Spleen (tissue), 11 donors: ENCODE measurements around the gene IL1RAPL1. TPM values are rescaled to one million over a fixed set of nuclear protein-coding genes. Genes with fewer than 3 reads are reported as not detected.

Experiments used
- DNase-seq: peaks from one replicate; pipeline ENCODE4 v3.0.0-alpha.2; 2020
- H3K27ac ChIP-seq, 8 donors: fragments of 200-600 bp; sonication (generic) in 7 of 8; 1 replicate in 4 of 8; 2 replicates in 4 of 8; pipeline versions ENCODE4 v1.5.0 to v1.8.0; 2016 to 2021; ENCODE audit warnings: inconsistent platforms in 4 of 8, mild to moderate bottlenecking in 4 of 8, moderate library complexity in 1 of 8
- H3K27me3 ChIP-seq, 7 donors: fragments of 200-600 bp; sonication (generic) in 6 of 7; replicated peaks in 1 of 7; 1 replicate in 4 of 7; 2 replicates in 3 of 7; pipeline versions ENCODE4 v1.5.0 to v1.8.0; 2016 to 2021; ENCODE audit warnings: inconsistent platforms in 3 of 7, mild to moderate bottlenecking in 1 of 7
- H3K36me3 ChIP-seq, 6 donors: fragments of 200-600 bp; sonication (generic) in 5 of 6; 1 replicate in 4 of 6; 2 replicates in 2 of 6; pipeline versions ENCODE4 v1.5.0 to v1.8.0; 2016 to 2021; ENCODE audit warnings: inconsistent platforms in 2 of 6
- H3K4me1 ChIP-seq, 6 donors: fragments of 200-600 bp; sonication (generic) in 5 of 6; 1 replicate in 3 of 6; 2 replicates in 3 of 6; pipeline versions ENCODE4 v1.5.0 to v1.8.0; 2016 to 2021; ENCODE audit warnings: inconsistent platforms in 3 of 6
- H3K4me3 ChIP-seq, 8 donors: fragments of 200-600 bp; sonication (generic) in 7 of 8; 1 replicate in 4 of 8; 2 replicates in 4 of 8; pipeline versions ENCODE4 v1.5.0 to v1.8.0; 2016 to 2021; ENCODE audit warnings: inconsistent platforms in 4 of 8, mild to moderate bottlenecking in 4 of 8, moderate library complexity in 2 of 8
- H3K9me3 ChIP-seq, 8 donors: fragments of 200-600 bp; sonication (generic) in 7 of 8; 1 replicate in 4 of 8; 2 replicates in 4 of 8; pipeline versions ENCODE4 v1.5.0 to v1.8.0; 2016 to 2021; ENCODE audit warnings: inconsistent platforms in 4 of 8
- POLR2A ChIP-seq, 3 donors: fragments of 450-650 bp; IDR thresholded peaks; one replicate each; pipeline ENCODE4 v1.5.1; 2017; ENCODE audit warnings: antibody characterized with exemption in 3 of 3, mild to moderate bottlenecking in 1 of 3
- POLR2AphosphoS5 ChIP-seq, 3 donors: sonication (generic); formaldehyde crosslinking; IDR thresholded peaks; one replicate each; pipeline ENCODE4 v1.5.1; 2017; ENCODE audit warnings: antibody characterized with exemption in 3 of 3
- WGBS, 5 donors: extraction: QIAGEN DNeasy Blood & Tissue Kit in 3 of 5; methylation state at CpG; one replicate each; pipeline versions ENCODE4 v1.1.5 to v1.1.7; 2013 to 2018; 5-methylcytosine and 5-hydroxymethylcytosine counted together
- intact Hi-C: fragments of 100-400 bp; cut with DNase I; formaldehyde crosslinking; loops from one replicate; pipeline ENCODE4 v1.15.0; 2023; ENCODE audit warnings: low total_unique reads
- polyA plus RNA-seq, 3 donors: library from polyadenylated mRNA; stranded (reverse); fragments of 200-250 nt; gene quantifications; one replicate each; pipeline ENCODE4 v1.2.1, GENCODE V29; 2013
- total RNA-seq, 7 donors: library from RNA; depleted of rRNA in 3 of 7; stranded (reverse); fragments of >200 nt in 3 of 7; fragmentation: NEBNext Ultra II Directional in 4 of 7; extraction: Animal tissue kit (Norgen Biotek cat#: 25700) in 4 of 7; gene quantifications; one replicate each; pipeline versions ENCODE4 v1.1.0 to v1.2.1, GENCODE V29; 2016 to 2021
- TF ChIP-seq, protein P1 (sequence below), 11 experiments: fragments of 200-600 bp in 7 of 11; fragments of 450-650 bp in 4 of 11; sonication (generic) in 4 of 11; IDR thresholded peaks in 8 of 11; conservative IDR thresholded peaks in 3 of 11; 1 replicate in 7 of 11; 2 replicates in 4 of 11; pipeline versions ENCODE4 v1.4.0 to v1.8.0; 2016 to 2021; ENCODE audit warnings: antibody characterized with exemption in 11 of 11, inconsistent platforms in 4 of 11, mild to moderate bottlenecking in 1 of 11
- donor health status: healthy with polysubstance abuse.
- donor health status: DM: no; HTN: no; CAD: no; lungs with moderate emphysema.
- donor health status: DM: no; HTN: no; CAD: no.
- donor health status: Bipolar disorder and iron deficiency.
- donor health status: healthy.
- donor health status: DM: no; HTN: no; CAD: no.
- donor health status: DM: yes; HTN: yes; CAD: no.

Gene IL1RAPL1
- total and polyA plus RNA-seq, 10 donors: 0.03 to 0.19 TPM; not detected in 8

DNA sequence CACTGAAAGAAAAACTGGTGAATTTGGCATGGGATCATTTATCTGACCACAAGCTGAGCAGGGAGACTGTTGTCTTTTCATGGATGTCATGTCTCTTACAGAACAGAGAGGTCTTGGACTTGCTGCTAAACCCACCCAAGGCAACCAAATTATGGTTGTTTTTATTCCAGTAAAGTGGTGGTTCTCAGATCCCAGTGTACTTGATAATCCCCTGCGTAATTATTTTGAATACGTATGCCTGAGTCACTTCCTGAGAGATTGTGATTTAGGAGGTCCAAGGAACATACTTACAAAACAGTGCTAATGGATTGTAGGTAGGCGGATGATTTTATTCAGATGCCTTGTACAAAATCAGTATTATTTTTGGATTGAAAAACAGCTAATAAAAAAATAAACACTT lies 585.6 kb downstream of the IL1RAPL1 start:
- Histone ChIP-seq H3K4me3 (no peak overlapping the region), H3K27ac (no peak overlapping the region), H3K9me3 (no peaks in the 10 kb centered on the region), H3K27me3 (no peaks in the 10 kb centered on the region), H3K36me3 (no peaks in the 10 kb centered on the region), H3K4me1 (no peaks in the 10 kb centered on the region)
- WGBS, 5 donors: 80 to 96% (median 87%) methylated on average over 3 of the region's 3 CpGs
- no peak for DNase-seq
- intact Hi-C loops: no loop called here
- TF ChIP-seq POLR2AphosphoS5 (IDR thresholded peaks at IDR 0.05): no peak
- TF ChIP-seq, protein P1, sequence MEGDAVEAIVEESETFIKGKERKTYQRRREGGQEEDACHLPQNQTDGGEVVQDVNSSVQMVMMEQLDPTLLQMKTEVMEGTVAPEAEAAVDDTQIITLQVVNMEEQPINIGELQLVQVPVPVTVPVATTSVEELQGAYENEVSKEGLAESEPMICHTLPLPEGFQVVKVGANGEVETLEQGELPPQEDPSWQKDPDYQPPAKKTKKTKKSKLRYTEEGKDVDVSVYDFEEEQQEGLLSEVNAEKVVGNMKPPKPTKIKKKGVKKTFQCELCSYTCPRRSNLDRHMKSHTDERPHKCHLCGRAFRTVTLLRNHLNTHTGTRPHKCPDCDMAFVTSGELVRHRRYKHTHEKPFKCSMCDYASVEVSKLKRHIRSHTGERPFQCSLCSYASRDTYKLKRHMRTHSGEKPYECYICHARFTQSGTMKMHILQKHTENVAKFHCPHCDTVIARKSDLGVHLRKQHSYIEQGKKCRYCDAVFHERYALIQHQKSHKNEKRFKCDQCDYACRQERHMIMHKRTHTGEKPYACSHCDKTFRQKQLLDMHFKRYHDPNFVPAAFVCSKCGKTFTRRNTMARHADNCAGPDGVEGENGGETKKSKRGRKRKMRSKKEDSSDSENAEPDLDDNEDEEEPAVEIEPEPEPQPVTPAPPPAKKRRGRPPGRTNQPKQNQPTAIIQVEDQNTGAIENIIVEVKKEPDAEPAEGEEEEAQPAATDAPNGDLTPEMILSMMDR (IDR thresholded peaks at IDR 0.05 in 8 of 11, conservative IDR thresholded peaks at IDR 0.05 in 3 of 11): no peak

DNA sequence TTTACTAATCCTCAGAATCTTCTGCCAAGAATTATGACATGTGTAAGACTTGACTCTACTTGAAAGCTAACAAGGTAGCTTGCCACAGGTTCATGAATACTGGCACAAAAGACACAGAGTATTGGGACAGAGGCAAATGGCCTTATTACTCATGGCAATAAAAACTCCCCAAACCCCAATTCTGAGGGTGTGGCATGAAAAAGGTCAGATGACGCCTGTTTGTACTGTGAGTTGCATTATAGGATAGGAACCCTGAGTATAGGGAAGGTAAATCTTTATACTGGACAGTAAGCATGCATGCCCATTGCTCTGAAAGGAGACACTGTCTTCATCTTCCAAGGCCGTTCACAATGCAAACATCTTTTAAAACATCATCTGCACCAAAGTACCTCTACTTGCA lies 600.0 kb downstream of the IL1RAPL1 start:
- Histone ChIP-seq H3K4me1 (no peaks in the 10 kb centered on the region), H3K9me3 (no peaks in the 10 kb centered on the region), H3K27me3 (no peaks in the 10 kb centered on the region), H3K27ac (no peak overlapping the region), H3K4me3 (no peak overlapping the region), H3K36me3 (no peaks in the 10 kb centered on the region)
- no peak for DNase-seq
- TF ChIP-seq, protein P1 (IDR thresholded peaks at IDR 0.05 in 8 of 11, conservative IDR thresholded peaks at IDR 0.05 in 3 of 11): no peak
- TF ChIP-seq POLR2AphosphoS5 (IDR thresholded peaks at IDR 0.05) (no peak), POLR2A (IDR thresholded peaks at IDR 0.05) (no peak)
- intact Hi-C loops: no loop called here
- WGBS, 5 donors: 58 to 91% (median 76%) methylated on average over 2 of the region's 2 CpGs

DNA sequence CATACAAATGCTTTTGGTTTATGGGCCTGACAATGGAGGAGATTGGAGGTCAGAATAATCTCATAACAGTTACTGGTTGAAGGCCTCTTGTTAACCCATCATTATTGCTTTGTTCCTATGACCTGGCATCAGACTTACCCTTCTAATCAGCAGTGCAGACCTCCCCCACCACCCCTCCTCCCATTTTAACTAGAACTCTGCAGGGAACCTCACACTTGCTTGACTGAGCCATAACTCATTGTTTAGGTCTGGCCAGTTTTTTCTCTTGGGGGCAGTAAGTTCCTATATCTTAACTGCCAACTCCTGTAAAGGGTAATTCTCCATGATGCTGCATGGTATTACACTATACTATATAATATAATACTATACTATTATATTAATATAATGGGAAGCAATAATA lies 609.3 kb downstream of the IL1RAPL1 start:
- Histone ChIP-seq H3K36me3 (no peaks in the 10 kb centered on the region), H3K27ac (no peak overlapping the region), H3K27me3 (no peaks in the 10 kb centered on the region), H3K9me3 (no peaks in the 10 kb centered on the region), H3K4me3 (no peak overlapping the region), H3K4me1 (no peaks in the 10 kb centered on the region)
- DNase-seq: no peak
- intact Hi-C loops: no loop called here
- TF ChIP-seq, protein P1 (IDR thresholded peaks at IDR 0.05 in 8 of 11, conservative IDR thresholded peaks at IDR 0.05 in 3 of 11): no peak
- TF ChIP-seq POLR2A (IDR thresholded peaks at IDR 0.05): no peak
- no peak for TF ChIP-seq POLR2AphosphoS5 (IDR thresholded peaks at IDR 0.05)

DNA sequence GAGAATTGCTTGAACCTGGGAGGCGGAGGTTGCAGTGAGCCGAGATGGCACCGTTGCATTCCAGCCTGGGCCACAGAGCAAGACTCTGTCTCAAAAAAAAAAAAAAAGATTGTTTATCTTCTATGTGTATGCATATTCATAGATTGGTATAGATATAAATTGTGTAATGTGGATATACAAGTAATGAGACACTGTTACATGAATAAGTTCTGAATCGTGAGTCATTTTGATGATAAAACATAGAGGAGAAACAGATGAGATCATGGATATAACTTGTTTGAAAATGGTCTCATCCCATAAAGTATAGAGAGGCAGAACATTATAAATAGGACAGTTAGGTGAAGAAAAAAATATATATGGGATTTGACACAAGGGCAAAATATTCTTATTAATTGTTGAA lies 628.0 kb downstream of the IL1RAPL1 start:
- no peaks in the 10 kb centered on the region for H3K27me3 ChIP-seq
- no peak overlapping the region for H3K4me3 ChIP-seq

More for the DNA sequence above, 628.0 kb downstream of the IL1RAPL1 start:
- WGBS, 5 donors: 86 to 97% (median 88%) methylated on average over 4 of the region's 4 CpGs
- DNase-seq: no peak
- intact Hi-C loops: no loop called here
- no peak overlapping the region for H3K27ac ChIP-seq
- H3K4me1 ChIP-seq: no peaks in the 10 kb centered on the region
- no peaks in the 10 kb centered on the region for H3K36me3 ChIP-seq
- no peaks in the 10 kb centered on the region for H3K9me3 ChIP-seq
- TF ChIP-seq POLR2AphosphoS5 (IDR thresholded peaks at IDR 0.05) (no peak), POLR2A (IDR thresholded peaks at IDR 0.05) (no peak)
- TF ChIP-seq, protein P1 (IDR thresholded peaks at IDR 0.05 in 8 of 11, conservative IDR thresholded peaks at IDR 0.05 in 3 of 11): no peak
